Activated CD4-positive, alpha-beta T cell treated with anti-CD3 and anti-CD28 coated beads, Interleukin-2, amount 50 U/mL, for 1 hour (primary cell): ENCODE results near the gene GRAMD2B.
"Not testable (repeated sequence)": the region's sequence is repeated elsewhere in the genome, so short reads cannot be mapped to it uniquely, and the experiment has no call there.

ENCODE experiments used
- DNase-seq: peaks from one replicate; pipeline ENCODE4 v3.0.0-alpha.2; 2020

Gene GRAMD2B

DNA sequence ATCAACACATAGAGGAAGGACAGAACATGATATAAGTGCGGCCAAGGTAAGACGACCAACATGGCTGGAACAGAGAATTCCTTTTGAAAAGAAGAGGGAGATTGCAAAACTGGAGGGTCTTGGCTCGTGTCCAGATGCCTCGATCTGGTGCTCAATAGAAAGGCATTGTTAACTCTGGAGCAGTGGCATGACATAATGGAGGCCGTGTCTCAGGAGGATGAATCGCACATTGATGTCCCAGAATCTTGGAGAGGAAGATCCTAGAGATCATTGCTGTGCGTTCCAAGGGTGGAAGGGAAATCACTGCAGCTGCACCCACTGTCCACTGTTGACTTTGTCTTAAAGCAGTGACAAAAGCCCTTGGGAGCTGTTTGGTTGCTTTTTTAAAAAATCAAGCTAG, 30.9 kb downstream of the GRAMD2B start:
- DNase-seq: no peak

DNA sequence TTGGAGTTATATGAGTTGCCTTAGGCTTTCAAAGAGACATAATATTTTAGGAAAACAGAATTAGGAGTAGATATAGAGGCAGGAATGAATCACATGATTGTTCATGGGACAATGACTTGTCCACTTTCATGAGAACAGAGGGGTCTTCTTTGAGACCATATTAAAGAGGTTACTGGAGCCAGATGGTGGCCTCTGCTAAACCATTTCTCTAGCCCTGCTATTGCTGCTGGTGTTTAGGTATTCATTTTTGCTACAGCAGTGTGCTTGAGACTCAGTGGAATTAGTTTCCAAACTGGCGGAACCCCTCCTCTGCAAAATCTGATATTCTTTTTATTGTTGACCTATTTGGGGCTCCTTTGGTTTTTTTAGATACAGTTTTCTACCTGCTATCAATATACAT, 31.3 kb downstream of the GRAMD2B start:
- no peak for DNase-seq

DNA sequence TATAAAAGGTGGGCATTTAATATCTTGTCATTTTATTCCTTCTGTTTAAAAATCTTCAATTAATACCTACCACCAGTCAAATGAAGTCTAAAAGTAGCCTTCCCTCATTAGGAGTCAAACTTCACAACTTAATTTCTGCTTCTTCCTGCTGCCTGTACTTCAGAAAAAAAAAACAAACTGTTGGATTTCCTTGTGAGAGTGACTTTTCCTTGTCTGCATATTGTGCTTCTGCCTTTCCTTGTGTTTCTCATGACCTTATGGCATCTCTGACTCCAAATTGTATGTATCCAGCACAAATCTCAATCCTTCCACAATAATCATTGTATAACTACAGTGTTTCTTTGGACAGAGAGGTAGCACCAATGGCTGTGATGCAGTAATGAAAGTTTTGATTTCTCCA, 32.1 kb downstream of the GRAMD2B start:
- DNase-seq: no peak

DNA sequence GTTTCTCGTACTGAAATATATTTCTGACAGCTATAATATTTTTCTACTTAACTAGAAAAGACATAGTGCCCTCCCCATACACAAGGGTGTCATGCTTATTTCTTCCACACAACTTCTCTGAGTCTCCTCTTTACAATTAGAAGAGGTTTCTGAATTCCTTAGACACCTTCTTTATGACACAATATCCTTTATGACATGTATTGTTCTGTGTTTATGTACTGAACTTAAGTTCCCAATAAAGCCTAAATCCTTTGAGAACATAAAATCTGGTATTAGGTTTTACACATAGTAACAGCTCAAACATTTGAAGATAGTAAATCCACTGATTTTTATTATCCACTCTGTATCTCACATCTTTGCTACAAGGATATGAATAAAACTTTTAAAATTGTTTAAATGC, 32.5 kb downstream of the GRAMD2B start:
- no peak for DNase-seq

DNA sequence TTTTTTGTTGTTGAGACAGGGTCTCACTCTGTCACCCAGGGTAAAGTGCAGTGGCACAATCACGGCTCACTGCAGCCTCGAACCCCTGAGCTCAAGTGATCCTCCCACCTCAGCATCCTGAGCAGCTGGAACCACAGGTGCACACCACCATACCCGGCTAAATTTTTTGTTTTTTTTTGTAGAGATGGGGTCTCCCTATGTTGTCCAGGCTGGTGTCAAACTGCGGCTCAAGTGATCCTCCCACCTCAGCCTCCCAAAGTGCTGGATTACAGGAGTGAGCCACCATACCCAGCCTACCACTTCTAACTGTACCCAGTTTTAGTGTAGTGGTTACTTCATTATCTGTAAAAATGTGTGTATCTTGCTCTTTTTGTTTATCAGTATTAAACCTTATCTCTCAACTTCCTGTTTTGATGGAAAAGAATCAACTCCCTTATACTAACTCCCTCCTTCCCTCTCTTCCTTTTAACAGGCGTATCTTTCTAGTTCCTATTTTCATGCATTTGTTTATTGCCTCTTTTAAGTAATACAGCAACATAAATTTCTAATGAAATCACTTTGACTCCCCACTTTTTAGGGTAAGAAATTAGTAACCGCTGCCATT, 33.1 kb downstream of the GRAMD2B start:
- DNase-seq: no peak

DNA sequence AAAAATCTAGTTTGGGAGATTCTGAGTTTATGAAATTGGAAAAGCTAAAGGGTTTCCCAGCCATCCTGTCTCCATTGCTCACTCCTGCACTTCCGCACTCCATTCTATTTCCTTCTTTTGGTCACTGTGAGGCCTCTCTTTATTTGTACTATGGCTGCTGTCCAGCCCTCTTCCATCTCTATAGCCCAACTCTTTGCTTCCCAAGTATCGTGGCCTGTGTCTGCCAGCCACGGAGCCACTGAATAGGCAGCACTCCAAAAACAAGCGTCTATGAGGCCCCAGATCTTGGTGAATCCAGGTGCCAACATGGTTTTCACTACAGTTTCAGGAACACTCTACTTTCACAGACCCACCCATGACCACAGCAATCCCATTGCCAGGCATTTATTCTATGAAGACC, 37.2 kb downstream of the GRAMD2B start:
- no peak for DNase-seq

DNA sequence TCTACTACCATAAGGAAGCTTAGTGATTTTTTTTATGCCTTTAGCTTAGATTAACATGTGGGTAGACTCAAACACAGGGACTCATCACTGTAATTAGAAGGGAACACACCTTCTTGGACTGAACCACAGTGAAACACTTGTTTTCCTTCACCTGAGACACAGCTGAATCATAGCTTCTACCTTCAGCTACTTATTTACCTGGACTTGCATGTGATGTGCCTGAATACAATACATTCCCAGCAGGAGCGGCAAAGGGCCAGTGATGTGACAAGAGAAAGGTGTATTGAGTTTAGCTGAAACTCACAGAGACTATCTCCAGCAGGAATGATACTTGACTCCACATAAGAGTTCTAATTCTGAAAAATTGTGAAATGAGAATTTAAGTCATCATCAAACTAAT, 37.8 kb downstream of the GRAMD2B start:
- DNase-seq: no peak

DNA sequence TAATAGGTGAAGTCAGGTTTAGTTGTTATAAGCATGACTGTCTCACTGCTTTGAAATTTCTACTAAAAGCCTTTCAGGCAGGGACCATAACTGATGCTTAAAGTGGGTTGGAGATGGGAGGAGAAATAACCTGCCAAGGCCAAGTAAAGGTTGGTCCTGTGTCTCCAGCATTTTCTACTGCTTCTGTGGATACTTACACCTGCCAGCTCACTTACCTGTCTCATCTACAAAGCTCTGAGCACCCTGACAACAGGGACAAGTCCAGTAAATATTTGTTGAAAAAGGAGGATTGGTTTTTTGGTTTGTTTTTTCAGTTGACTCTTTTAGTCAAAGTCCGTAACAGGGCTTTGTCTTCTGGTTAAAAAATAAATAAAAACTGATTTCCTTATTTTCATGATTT, 38.6 kb downstream of the GRAMD2B start:
- DNase-seq: no peak

DNA sequence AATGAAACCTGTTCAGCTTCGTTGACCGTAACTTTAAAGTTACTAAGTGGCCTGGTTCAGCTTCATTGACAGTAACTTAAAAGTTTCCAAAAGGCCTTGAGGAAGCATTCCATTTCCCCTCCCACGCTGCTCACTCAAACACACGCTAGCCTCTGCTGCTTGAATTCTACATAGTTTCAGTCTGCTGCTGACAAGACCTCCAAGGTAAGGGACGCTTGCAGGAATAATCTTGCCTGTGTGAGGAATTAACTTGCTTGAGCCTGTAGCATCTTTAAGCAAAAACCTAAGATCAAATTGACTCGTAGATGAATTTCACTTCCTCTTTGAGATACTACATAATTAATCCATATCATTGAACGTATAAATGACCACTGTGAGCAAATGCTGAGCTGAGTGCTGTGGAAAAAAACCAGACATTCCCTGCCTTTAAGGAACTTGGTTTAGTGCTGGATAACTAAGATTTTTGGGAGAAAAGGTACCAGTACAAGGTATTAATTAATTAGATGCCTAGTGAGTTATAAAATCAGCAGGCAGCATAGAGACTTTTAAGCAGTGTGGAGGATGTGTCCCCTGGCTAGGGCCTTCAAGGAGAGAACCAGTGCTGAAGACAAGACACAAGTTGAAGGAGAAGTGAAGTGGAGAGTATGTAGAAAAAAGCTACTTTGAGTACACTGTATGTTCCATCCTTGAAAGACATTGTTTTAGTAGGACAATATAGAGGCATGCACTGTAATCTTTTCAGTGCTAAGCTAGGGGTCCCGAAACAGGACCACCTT, 39.2 kb downstream of the GRAMD2B start:
- no peak for DNase-seq

DNA sequence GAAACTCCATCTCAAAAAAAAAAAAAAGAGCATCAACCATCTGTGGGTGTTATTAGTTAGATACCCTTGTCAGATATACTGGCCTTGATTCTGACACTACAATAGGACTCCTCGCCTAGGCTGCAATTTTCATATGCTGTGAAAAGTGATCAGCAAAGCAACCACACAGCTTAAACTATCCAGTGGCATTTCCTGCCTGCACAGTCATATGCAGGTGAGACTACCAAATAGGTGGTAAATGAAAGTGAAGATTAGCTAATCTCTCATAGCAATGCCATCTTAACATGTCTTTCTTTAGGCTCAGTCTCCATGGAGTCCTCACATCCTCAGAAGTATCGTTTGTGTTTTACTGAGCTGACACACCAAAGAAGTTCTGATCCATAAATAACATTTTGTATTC, 40.8 kb downstream of the GRAMD2B start:
- DNase-seq: no peak

DNA sequence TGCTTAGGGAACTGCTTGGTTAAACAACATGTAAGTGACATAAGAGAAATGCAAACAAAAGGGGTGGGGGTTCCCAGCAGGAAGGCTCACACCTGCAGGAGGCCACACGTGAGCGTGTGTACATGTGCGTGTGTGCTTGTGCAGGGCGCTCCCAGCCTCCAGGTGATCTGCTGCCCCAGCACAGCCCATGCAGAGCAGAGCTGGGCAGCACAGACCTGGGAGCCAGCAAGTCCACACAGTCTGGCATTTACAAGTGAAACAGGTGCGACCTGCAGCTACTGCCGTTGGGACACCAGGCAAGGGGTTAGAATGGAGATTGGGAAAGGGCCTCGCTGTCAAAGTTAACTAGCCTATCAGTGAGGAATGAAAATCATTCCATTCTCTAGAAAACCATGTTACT, 41.8 kb downstream of the GRAMD2B start:
- no peak for DNase-seq

DNA sequence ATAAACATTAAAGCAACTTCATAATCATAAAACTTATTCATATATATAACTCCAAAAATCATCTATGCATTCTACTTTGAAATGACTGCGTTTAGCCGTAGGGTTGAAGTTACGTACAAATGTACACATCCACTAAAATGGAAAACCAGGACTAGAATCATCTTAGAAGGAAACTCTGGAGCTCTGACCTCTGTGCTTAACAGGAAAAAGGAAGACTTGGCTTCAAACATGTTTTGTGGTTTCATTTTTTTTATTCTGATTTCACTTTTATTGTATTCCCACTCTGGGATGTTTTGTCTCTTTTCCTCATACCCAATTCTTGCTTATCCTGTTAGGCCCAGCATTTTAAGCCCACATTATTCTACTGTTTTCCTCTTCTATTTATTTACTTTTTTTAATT, 44.9 kb downstream of the GRAMD2B start:
- DNase-seq: no peak

DNA sequence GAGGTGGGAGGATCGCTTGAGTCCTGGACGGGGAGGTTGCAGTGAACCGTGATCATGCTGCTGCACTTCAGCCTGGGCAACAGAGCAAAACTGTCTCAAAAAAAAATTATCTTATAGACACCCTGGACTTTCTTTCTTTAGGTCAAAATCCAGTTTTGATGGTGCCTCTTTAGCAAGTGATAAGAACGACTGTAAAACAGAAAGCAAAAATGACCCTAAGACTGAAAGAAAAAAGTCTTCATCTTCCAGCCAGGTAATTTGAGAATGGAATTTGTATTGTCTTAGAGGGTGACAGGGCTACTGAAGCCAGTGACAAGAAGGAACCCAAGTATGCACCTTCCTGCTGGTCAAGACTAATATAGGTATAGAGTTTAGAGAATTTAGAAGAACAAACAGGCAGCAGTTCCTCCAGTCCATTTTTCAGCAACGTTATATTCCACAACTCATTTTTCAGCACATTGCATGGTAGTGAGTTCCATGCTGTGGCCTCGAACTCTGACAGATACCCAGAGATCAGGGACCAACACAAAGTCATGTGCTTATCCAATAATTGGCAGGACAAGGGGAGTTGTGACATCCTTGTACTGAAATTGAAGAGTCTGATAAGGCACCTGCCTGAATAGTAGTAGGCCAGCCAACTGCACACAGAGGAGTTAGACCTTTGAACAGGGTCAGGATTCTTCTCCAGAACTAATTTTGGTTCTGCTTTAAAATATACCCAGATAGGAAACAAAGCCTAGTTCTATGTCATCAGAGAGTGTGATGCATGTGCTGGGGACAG, 46.5 kb downstream of the GRAMD2B start:
- no peak for DNase-seq

DNA sequence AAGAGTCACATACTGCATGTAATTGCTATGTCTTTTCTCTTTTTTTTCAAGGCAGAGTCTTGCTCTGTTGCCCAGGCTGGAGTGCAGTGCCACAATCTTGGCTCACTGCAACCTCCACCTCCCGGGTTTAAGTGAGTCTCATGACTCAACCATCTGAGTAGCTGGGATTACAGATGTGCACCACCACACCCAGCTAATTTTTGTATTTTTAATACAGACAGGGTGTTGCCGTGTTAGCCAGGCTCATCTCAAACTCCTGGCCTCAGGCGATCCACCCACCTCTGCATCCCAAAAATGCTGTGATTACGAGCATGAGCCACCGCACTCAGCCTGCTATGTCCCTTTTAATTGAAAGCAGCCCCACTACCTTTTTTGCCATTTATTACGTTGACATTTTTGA, 47.3 kb downstream of the GRAMD2B start:
- DNase-seq: not testable (repeated sequence)

DNA sequence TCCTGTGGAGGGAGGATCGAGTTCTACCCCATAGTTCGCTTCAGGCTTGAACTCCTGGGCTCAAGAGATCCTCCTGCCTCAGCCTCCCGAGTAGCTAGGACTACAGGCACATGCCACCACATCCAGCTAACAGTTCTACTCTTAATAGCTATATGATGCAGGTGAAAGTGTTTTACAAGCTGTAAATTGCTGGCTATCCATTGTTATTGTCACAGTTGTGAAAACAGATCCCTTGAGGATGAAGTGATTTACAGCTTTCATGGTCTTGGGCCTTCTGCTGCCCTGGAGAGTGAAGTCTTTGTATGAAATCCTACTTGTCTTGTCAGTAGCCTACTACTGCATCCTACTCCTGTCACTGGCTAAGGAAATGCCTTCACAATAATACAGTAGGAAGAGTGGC, 48.0 kb downstream of the GRAMD2B start:
- DNase-seq: no peak

DNA sequence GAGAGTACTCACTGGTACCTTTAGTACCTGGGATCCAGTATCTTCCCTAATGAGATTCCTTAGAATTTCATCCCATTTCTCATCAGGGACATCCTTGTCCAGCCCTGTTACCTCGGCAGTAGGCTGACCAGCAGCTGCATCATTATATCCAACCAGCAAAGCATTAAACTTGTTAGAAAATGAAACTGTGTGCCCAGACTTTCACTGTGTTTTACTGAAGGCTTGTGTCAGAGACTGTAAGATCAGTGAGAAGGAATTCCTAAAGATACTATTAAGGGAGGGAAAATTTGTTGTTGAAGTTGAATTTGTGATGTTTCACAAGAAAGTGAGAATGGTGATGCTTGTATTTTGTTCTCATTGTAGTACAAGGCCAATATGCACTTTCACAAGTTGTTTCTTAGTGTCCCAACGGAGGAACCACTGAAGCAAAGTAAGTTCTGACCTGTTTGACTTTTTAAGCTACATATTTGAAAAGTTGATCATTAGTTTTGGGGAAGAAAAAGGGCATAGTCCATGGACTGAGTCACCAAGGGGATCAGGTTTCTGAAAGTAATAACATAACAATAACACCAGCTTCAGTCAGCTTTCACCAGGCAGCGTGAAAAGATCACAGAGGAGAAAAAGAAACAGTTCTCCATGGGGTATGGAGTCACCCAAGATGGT, 48.8 kb downstream of the GRAMD2B start:
- DNase-seq: no peak

DNA sequence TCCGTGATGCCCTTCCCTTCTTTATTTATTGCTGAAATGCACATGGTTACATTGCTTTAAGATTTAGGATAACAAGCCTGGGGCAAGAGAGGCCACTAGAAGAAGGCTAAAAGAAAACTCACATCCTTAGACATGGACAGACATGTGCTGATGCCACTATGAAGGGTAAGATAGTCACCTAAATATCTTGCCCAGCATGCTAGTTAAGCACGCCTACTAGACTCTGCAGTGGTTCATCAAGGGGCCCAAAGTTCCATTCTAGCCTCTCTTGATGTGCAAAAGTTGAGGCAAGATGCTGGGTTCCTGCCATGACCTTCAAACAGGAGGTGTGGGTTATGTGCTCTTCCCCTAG, 49.3 kb downstream of the GRAMD2B start:
- no peak for DNase-seq

DNA sequence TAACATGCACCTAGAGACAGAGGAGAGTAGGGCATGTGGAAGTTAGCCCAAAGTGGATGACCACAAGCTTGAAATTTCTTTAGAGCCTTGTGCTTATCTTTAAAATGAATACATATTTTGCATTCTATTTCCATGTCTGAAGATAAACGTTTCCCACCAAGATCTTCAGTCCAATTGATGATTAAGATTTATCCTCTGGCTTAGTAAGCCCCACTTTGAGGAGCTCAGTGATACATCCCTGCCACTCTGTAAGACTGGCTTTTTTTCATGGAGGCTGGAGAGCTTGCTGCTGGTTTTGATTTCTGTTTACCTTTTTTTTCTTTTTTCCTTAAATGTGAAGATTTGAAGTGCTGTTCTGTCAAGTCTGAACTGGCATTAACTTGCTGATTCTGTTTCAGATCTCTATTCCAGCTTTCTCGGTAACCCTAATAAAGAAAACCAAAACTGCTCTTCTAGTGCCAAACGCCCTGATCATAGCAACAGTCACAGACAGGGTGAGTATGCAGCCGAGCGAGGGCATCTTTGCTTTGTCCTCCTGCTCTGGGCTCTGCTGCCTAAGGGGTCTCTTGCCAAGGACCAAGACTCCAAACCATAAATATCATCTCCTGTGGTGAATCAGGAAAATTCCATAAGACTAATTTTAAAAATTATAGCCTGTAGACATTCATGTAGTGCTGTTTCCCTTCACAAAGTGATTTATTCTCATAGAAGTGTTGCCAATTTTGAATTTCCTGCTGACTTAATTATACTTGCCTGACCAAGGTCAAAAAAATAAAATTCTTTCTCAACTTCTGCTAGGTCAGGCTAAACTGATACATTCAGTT, 54.3 kb downstream of the GRAMD2B start:
- no peak for DNase-seq

DNA sequence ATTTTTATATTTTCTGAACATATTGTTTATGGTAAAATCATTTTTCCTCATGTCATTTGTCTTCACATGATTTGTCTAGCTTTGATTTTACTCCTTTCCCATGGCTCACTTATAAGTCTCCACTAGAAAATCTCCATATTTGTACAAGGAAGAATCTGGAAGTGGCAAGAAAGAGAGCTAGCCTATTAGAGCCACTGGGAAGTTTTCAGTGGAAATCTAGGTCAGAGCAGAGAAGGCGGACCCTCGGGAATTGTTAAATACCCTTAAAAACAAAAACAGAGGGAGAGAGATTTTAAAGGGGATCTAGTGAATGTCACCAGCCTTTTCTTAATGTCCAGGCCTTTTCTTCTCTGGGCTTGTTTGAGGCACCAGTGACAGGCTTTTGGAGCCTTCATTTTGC, 56.6 kb downstream of the GRAMD2B start:
- no peak for DNase-seq

DNA sequence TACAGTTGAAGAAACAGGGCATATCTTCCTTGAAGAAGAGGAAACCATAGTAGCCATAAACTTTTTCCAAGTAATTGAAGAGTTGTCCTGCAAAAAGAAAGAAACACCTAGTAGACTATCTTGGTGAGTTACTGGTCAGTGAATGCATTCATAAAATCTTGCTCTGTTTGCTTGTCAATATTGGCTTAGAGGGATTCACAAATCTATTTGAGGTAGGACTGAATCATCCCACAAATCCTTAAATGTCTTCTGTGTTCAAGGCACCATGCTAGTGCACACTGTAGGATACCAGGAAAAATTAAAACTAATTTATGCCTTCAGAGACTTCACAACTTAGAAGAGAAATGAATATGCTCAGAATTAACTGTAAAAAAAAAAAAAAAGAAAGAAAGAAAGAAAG, 57.6 kb downstream of the GRAMD2B start:
- no peak for DNase-seq

DNA sequence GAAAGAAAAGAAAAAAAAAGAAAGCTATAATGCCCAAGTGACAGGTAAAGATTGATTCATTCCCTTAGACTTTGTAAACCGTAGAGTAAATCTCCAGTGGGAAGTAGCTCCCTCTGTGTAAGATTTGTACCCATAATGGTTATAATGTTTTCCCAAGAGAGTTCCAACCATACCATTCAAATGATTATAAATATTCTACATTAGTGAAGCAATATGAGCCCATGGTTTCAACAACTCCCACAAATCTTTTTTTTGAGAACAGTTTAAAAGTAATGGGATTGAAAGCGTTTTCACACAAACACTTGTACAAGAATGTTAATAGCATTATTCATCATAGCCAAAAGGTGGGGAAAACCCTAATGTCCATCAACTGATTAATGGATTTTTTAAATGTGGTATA, 58.0 kb downstream of the GRAMD2B start:
- DNase-seq: no peak

DNA sequence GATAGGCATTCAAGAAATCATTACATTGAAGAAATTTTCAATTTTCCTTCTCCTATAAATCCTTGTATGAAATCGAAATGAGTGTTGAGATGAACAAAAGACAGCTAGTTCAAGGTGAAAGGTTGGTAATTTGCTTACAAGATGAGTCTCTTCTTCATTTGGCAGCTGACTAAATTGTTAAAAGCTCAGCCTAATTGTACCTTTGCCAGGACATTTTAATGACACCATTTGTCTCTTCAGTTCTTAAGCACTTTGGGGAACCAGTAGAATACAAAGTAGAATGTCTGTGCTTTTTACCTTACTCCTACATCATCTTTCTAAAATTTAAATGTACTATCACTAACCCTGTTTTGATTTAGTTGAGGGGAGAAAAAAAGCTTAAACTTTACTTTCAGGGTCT, 59.4 kb downstream of the GRAMD2B start:
- DNase-seq: no peak

DNA sequence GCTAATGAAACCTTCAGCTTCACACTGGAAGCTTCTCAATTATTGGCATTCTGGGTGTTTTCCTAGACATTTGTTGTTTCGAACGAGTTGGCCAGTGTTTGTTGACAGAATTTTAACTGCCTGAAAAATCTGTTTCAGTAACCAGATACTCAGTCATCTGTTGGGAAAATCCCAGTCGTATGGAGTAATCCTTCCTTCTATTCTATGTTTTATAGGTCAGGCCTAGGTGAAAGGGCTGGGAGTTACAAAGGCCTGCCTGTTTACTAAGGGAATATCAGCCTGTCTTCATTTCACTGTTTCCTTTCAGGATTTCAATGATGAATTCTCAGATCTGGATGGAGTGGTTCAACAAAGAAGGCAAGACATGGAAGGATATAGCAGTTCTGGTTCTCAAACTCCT, 59.9 kb downstream of the GRAMD2B start:
- no peak for DNase-seq
